Activated T-helper 1 cell treated with anti-CD3 and anti-CD28 coated beads, Interleukin-2, amount 50 U/mL, for 16 hours (primary cell): ENCODE results near the gene SF3B6.
"Not testable (repeated sequence)": the region's sequence is repeated elsewhere in the genome, so short reads cannot be mapped to it uniquely, and the experiment has no call there.

Experiments
- DNase-seq, 2 donors: peaks; one replicate each; pipeline ENCODE4 v3.0.0-alpha.2; 2020; ENCODE audit warnings: low read depth in 1 of 2, low spot score in 1 of 2

The SF3B6 gene

DNA sequence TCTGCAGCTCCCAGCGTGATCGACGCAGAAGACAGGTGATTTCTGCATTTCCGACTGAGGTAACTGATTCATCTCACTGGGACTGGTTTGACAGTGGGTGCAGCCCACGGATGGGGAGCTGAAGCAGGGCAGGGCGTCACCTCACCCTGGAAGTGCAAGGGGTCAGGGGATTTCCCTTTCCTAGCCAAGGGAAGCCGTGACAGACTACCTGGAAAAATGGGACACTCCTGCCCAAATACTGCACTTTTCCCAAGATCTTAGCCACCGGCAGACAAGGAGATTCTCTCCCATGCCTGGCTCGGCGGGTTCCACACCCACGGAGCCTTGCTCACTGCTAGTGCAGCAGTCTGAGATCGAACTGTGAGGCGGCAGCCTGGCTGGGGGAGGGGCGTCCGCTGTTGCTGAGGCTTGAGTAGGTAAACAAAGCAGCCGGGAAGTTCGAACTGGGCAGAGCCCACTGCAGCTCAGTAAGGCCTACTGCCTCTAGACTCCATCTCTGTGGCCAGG, 19.1 kb upstream of the SF3B6 start:
- not testable (repeated sequence) for DNase-seq

DNA sequence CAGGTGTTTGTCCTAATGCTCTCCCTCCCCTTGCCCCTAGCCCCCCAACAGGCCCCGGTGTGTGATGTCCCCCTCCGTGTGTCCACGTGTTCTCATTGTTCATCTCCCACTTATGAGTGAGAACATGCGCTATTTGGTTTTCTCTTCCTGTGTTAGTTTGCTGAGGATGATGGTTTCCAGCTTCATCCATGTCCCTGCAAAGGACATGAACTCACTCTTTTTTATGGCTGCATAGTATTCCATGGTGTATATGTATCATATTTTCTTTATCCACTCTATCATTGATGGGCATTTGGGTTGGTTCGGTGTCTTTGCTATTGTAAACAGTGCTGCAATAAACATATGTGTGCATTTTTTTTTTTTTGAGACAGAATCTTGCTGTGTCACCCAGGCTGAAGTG, 17.1 kb upstream of the SF3B6 start:
- DNase-seq, result not testable (repeated sequence)

DNA sequence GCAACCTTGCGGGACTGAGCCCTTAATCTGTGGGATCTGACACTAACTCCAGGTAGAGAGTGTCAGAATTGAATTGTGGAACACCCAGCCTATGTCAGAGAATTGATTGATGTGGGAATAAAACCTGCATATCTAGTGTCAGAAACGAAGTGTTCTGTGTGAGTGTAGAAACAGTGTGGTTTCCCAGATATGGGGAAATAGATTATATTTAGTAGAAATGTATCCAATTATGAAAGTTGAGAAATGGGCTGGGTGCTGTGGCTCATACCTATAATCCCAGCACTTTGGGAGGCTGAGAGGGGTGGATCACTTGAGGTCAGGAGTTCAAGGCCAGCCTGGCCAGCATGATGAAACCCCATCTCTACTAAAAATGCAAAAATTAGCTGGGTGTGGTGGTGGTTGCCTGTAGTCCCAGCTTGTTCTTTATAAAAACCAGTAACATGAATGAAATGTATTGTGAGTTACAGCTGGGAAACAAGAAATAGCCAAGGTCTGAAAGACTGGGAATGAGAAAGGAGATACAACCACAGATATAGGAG, 12.8 kb upstream of the SF3B6 start:
- DNase-seq, result no peak

DNA sequence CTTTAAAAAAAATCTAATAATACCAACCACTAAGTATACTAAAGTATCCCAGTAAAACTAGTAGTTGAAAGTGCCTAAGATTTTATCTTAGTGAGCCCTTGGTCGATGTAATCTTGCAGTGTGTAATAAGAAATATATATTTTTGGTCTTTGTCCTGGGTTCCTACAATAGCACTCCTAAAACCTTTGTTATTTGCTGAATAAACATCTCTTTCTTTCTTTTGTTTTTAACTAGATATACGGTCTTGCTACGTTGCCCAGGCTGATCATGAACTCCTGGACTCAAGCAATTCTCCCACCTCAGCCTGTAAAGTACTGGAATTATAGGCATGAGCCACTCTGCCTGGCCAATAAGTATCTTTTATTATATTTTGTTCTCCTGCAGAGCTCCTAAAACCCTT, 10.9 kb upstream of the SF3B6 start:
- no peak for DNase-seq

DNA sequence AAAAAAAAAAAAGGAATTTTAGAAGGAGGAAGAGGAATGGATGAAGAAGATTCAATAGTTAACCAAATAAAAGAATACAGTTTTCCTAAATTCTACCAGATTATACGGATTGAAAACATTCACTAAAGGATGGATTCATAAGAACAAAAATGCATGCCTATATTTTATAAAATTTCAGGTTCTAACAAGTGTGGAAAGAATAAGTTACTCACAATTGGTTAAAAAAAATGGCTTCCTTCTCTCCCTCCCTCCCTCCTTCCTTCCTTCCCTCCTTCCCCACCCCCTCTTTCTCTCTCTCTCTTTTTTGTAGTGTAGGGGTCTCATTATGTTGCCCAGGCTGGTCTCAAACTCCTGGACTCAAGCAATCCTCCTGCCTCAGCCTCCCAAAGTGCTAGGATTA, 10.1 kb upstream of the SF3B6 start:
- DNase-seq, result no peak

DNA sequence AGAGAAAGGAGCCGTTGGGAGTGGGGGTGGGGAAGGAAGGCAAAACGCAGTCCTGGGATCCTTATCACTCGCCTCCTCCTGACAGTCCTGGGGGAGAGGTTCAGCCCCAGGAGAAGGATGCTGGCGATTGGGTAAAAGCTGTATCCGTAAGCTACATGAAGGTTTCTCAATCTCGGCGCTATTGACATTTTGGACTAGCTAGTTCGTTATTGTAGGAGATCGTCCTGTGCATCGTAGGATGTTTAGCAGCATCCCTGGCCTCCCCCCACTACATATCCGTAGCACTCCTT, 9.0 kb upstream of the SF3B6 start:
- DNase-seq, result no peak

DNA sequence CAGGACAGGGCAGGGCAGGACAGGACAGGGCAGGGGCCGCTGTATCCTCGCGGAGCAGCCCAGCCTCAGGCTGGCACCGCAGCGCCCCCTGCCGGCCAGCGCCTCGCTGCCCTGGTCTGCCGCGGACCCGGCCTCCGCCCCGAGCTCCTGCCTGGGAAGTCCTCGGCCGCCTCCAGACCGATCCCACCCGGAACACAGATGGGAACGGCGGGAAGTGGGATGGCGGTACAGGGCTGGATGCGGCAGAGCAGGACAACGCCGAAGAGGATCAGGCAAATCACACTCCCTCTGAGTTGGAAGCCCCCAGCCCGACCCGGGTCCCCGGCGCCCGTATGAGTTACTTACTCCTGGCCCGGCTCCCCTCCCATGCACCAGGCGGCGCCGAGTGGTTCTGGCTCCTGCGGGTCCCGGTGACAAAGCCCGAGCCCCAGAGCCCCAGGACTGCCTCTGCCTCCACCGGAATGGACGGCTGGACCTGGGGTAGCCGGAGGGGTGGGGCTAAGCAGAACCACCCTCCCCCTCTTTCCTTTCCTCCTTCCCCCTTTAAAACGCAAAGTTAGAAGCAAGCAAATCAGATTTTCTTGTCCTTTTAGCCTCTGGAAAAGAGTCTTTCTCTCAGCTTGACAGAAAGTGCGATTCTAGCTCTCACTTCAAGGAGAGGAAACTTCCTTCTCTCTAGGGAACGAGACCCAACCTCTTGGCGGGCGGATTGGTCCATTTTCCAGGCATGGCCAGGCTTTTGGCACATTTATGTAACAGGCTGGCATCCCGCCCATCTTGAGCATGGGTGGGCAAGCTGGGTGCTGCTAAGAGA, 8.5 kb upstream of the SF3B6 start, which contains the start of gene TP53I3:
Gene TP53I3, minus strand, starts transcription at position 449 of the 814 bp plus-strand sequence. CDS start 508 bp downstream, outside the sequence.
- DNase-seq, result peak; percentile 69 to 76

DNA sequence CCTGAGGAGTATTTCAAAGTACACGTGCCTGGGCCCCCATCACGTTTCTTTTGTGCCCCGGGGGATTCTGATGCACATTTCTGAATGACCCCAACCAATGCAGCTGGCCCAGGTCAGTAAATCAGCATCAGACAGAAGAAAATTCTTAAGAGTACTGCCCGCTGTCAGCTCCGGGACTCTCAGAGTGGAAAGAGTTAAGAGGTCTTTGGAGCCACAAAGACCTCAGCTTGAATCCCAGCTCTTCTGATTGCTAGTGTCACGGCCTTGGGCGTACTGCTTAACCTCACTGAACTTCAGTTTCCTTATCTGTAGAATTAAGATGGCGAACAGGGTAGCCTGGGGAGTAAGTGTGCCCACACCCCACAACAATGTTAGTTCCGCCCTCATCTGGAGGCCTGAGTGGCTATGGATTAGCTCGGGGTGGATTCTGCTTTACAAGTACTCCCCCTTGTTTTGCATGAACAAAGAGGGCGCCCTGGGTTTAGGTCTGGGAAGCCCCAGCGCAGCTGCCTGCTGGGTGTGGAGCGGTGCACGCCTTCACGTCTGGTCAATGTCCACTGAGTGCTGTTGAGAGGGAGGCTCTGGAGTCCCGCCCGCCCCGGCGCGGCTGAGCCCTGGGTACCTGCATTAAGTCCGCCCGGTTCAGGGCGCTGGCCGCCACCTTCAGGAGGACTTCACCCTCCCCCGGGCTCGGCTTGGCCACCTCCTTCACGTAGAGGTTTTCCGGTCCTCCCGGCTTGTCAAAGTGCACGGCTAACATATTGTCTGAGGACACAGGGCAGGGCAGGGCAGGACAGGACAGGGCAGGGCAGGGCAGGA, 7.7 kb upstream of the SF3B6 start:
- no peak for DNase-seq

DNA sequence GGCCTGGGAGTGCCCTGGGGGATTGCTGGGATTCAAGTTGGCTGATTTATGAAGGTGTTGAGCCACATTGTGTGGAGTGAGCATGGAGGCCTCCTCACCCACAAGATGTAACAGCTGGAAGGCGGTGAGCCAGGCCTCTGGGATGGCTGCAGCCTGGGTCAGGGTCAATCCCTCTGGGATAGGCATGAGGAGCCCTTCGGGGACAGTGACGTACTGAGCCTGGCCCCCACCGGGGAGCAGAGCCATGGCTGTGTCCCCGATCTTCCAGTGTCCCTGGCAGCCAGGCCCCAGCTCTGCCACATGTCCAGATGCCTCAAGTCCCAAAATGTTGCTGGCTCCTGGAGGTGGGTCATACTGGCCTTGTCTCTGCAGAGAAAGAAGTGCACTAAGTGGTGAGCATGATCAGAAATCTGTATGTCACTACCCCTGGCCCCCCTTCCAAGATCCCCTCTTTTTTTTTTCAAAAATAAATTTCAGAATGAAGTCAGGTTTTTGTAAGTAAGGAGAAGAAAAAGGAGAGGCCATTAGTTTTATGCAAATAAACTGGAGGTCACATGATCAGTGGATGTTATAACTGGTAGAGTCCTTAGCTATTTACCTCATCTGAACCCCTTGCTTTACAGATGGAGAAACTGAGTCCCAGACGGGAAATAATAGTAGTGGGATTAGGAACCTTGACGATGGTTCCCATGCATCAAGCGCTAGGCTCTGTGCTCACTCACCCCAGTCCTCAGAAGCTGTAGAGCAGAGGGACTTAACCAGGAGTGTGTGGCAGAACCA, 6.9 kb upstream of the SF3B6 start:
- no peak for DNase-seq

DNA sequence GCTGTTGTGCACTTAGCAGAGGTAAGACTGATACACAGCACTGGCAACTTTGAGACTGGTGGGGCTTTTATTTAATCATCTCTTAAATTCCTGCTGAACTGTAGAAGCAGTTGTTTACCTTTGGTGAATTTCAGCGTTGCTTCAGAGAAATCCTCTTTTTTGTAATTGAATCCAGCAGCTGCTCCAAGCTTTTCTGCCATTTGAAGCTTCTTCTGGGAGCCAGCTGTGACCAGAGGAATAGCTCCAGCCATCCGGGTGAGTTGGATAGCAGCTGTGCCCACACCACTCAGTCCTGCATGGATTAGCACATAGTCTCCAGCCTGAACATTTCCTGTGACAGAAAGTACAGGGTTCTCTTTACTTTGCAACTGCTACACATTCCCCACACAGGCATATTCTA, 4.6 kb upstream of the SF3B6 start:
- DNase-seq, result no peak

DNA sequence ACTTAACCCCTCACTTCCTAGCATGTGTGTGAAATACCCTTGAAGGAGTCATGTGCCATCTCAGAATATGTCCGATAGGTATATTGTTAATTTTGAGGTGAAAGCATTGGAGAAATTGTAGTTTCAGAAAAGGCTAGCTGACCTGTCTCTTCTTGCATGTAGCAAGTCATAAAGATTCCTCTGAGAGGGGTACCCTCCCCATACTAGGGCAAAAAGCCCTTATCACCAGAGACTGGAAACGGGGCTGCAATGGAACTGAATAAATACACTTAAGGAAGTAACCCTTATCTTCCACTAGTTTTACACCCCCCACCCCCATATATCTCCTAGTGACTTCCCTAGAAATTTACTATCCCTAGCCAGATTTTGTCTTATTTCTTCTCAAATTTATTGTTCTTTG, 1.8 kb upstream of the SF3B6 start:
- no peak for DNase-seq

DNA sequence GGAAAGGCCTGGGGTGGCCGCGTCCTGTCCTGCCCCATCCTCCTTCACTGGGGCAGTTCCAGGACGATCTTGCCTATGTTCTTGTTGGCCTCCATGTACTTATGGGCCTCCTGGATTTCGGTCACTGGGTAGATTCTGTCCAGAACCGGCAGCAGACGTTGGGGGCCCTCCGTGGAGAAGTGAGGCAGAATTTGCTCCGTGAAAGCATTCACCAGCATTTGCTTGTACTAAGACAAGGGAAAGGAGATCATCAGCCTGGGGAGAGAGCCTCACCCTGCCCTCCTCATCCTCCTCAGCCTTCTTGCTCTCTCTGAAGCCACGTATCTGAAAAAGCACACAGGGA, 1.4 kb upstream of the SF3B6 start:
- DNase-seq, result no peak

DNA sequence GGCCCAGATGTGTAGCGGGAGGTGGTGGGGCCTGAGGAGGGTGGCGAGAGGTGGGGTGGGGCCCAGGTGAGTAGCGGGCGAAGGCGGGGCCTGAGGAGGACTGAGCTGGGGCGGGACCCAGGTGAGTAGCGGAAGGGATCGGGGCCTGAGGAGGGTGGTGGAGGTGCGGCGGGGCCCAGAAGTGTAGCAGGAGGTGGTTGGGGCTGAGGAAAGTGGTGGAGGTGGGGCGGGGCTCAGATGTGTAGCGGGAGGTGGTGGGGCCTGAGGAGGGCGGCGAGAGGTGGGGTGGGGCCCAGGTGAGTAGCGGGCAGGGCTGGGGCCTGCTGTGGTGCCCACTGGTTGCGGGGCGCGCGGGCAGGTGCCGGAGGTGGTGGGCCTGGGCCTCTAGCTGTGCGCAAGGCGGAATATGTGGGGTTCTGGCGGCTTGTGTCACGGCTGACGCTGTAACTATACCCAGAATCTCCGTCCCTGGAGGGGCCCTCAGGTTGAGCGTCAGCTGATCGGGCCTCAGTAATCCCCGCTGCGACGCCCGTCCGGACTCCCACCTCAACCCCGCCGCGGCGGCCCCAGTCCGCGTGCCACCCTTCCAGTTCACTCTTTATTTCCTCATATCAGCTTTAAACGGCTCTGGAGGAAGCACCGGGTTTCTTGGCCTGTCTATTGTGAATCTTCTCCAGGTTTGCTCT, 866 bp upstream of the SF3B6 start:
- DNase-seq, result no peak

DNA sequence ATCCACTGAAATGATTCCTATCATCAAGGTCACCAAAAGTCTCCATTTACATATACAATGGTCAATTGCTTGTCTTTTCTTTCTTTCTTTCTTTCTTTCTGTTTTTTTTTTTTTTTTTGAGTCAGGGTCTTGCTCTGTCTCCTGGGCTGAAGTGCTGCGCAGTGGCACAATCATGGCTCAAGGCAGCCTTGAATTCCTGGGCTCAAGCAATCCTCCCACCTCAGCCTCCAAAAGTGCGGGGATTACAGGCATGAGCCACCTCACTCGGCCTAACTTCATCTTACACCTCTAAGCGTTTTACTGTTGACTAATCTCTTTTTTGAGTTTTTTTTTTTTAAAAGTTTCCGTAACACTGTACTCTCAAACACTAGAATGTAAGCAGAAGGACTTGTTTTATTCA, 867 bp downstream of the SF3B6 start:
- no peak for DNase-seq

DNA sequence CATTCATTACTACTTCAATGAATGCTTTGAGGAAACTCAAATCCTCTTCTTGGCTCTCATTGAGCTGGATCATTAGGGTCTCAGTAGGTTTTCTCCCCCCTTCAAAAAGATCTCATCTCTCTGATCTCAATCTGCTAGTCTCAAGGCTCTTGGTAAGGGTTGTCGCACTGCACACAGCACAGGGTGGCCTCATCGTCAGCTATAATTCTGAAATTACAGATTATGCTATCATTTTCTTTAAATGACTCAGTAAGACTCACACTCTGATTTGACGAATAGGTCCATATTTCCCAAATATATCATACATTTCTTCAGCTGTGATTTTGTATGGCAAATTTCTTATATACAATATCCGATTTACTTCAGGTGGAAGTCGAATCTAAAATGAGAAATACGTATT, 2.3 kb downstream of the SF3B6 start:
- no peak for DNase-seq

DNA sequence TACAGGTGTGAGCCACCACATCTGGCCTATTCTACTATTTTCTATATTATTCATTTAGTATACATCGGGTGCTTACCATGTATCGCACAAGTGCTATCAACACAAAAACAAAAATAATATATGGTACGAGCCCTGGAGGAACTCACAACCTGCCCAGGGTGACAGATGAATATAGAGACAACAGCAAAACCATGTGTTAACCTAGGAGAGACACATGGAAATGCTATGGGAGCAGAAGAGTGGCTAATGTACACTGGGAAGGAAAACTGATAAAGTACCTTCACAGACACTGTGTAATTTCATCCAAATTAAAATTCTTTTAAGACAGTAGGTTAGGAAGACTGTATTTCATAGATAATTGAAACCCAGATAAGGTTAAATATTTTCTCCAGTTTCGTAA, 3.9 kb downstream of the SF3B6 start:
- no peak for DNase-seq

DNA sequence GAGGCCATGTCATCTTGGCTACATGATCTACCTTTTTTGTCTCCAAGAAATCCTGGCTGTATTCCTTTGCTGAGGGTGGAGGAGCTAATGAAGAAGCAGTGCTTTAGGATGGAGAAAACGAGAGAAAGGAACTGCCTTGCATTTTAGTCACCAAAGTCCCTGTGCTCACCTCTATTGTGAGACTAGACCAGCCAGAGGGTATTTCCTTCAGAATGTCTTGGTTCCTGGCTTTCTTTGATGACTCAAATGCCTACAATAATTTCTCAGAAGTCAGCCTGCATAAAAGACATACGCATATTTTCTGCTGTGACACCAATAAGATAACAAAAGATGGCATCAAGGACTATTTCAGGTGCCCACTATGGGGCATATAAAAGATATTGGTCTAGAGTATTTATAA, 10.8 kb downstream of the SF3B6 start:
- no peak for DNase-seq

DNA sequence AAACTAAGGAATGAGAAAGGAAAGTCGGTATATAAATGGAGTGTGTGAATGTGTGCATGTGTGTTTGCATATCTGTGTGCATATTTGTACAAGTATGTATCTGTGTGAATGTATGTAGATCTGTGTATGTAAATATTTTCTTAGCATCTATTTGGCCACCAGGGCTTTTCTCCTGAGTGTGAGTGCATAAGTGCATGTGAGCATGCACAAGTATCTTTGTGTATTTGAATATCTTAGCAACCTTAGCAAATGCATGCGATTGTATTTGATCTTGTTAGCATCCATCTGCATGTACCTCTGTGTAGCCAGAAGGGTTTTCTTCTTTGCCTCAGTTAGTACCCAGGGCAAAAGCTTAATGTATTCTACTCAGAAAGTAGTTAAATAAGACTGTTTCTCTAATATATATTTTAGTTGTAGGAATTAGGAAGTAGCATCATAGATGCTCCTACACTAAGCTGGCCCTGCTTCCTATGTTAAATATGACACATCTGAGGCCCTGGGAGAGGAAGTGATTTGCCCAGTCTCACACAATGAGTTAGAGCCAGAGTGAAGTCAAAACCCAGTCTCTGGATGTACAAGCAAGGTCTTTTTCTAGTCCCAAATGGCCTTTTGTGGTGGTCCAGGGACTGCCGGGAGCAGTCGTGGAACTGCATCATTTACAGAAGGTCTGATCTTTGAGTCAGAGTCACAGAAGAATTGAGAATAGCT, 17.4 kb downstream of the SF3B6 start:
- DNase-seq, result no peak

DNA sequence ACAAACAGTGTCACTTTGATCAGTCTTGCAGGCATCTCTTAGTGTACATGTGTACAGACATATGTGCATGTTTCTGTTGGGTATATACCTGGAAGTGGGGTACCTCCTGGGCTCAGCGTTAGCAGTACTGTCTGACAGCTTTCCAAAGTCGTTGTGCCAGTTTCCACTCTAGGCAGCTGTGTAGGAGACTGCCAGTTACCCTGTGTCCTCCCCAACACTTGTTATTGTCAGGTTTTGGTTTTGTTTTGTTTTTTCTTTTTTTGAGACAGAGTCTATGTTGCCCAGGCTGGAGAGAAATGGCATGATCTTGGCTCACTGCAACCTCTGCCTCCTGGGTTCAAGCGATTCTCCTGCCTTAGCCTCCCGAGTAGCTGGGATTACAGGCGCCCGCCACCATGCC, 20.4 kb downstream of the SF3B6 start:
- DNase-seq, result no peak

DNA sequence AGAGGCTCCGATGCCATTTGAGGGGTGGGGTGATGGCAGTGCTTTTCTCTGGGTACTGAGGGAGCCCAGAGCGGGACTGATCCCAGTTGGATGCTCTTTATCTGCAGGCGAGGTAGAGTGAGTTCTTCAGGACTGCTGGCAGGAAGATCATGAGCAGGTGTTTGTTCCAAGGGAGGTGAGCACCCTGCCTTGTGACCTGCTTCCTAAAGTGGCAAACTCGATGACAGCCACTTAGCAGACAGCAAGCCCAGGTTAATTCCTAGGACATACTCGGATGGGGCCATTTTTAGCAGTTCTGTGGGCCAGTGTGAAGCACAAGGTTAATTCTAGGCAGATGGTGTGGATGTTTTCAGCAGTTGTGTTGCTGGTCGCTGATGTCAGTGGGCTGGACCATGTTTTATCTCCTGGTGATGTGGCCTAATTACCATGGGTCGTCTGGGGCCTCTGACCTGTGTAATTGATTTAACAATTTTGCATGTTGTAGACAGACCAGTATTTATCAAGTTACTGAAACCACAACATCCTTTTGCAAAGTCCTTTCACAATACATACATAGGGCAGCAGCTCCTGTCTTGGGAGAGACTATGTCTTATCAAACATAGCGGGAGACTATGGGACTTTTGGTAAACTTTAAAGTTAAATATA, 21.6 kb downstream of the SF3B6 start:
- no peak for DNase-seq
